Muscle layer of duodenum (tissue), 2 donors: Measurements from ENCODE around the gene TTF2.
"Not testable (repeated sequence)": the region's sequence is repeated elsewhere in the genome, so short reads cannot be mapped to it uniquely, and the experiment has no call there.

Experiments used
- H3K27ac ChIP-seq: one replicate; pipeline ENCODE4 v1.7.0; 2013; ENCODE audit warnings: mild to moderate bottlenecking, low read length
- H3K27me3 ChIP-seq: one replicate; pipeline ENCODE4 v1.7.0; 2013; ENCODE audit warnings: low read depth, mild to moderate bottlenecking, control low read depth, low read length
- H3K36me3 ChIP-seq, 2 donors: one replicate each; pipeline ENCODE4 v1.7.0; 2013; ENCODE audit warnings: low read length in 2 of 2, control low read depth in 1 of 2, mild to moderate bottlenecking in 1 of 2; ENCODE audit not compliant: insufficient read depth in 2 of 2, control insufficient read depth in 1 of 2
- H3K4me1 ChIP-seq, 2 donors: one replicate each; pipeline ENCODE4 v1.7.0; 2013; ENCODE audit warnings: low read length in 2 of 2, mild to moderate bottlenecking in 2 of 2, control low read depth in 1 of 2, moderate library complexity in 1 of 2; ENCODE audit not compliant: insufficient read depth in 2 of 2, control insufficient read depth in 1 of 2
- H3K4me3 ChIP-seq, 2 donors: one replicate each; pipeline ENCODE4 v1.7.0; 2013; ENCODE audit warnings: low read length in 2 of 2, low read depth in 1 of 2, mild to moderate bottlenecking in 1 of 2
- H3K9me3 ChIP-seq, 2 donors: one replicate each; pipeline ENCODE4 v1.7.0; 2013; ENCODE audit warnings: low read length in 2 of 2, control low read depth in 1 of 2, mild to moderate bottlenecking in 1 of 2; ENCODE audit not compliant: control insufficient read depth in 1 of 2
- donor health status: healthy.

Gene TTF2

GRCh38 chr1:117142200-117142599, 82.1 kb downstream of the TTF2 start:
- no peaks in the 10 kb centered on the region for H3K4me1 ChIP-seq
- no peaks in the 10 kb centered on the region for H3K9me3 ChIP-seq
- H3K27ac ChIP-seq: no peak overlapping the region
- H3K27me3 ChIP-seq: no peaks in the 10 kb centered on the region
- no peak overlapping the region for H3K4me3 ChIP-seq
- no peaks in the 10 kb centered on the region for H3K36me3 ChIP-seq

GRCh38 chr1:117143172-117143571, 83.0 kb downstream of the TTF2 start:
- H3K27me3 ChIP-seq: no peaks in the 10 kb centered on the region
- no peak overlapping the region for H3K4me3 ChIP-seq
- no peaks in the 10 kb centered on the region for H3K4me1 ChIP-seq
- H3K36me3 ChIP-seq: no peaks in the 10 kb centered on the region
- H3K27ac ChIP-seq: no peak overlapping the region
- H3K9me3 ChIP-seq: no peaks in the 10 kb centered on the region

- Histone ChIP-seq H3K4me3 (no peak overlapping the region), H3K4me1 (no peaks in the 10 kb centered on the region), H3K36me3 (no peaks in the 10 kb centered on the region)
Measured at GRCh38 chr1:117143871-117144270, 83.7 kb downstream of the TTF2 start.

GRCh38 chr1:117146072-117146471, 85.9 kb downstream of the TTF2 start:
- H3K4me1 ChIP-seq: no peaks in the 10 kb centered on the region
- no peaks in the 10 kb centered on the region for H3K36me3 ChIP-seq
- no peak overlapping the region for H3K4me3 ChIP-seq
- H3K27me3 ChIP-seq: no peaks in the 10 kb centered on the region
- no peaks in the 10 kb centered on the region for H3K9me3 ChIP-seq
- no peak overlapping the region for H3K27ac ChIP-seq

More at GRCh38 chr1:117143871-117144270, 83.7 kb downstream of the TTF2 start:
- H3K27me3 ChIP-seq: no peaks in the 10 kb centered on the region
- no peak overlapping the region for H3K27ac ChIP-seq
- no peaks in the 10 kb centered on the region for H3K9me3 ChIP-seq

GRCh38 chr1:117146575-117147340, 86.6 kb downstream of the TTF2 start:
- H3K9me3 ChIP-seq: no peaks in the 10 kb centered on the region

GRCh38 chr1:117147341-117147831, 87.3 kb downstream of the TTF2 start:
- Histone ChIP-seq H3K4me3 (no peak overlapping the region), H3K9me3 (no peaks in the 10 kb centered on the region), H3K4me1 (no peaks in the 10 kb centered on the region), H3K27ac (no peak overlapping the region), H3K36me3 (no peaks in the 10 kb centered on the region), H3K27me3 (no peaks in the 10 kb centered on the region)

More at GRCh38 chr1:117146575-117147340, 86.6 kb downstream of the TTF2 start:
- Histone ChIP-seq H3K27ac (no peak overlapping the region), H3K4me1 (no peaks in the 10 kb centered on the region), H3K27me3 (no peaks in the 10 kb centered on the region), H3K36me3 (no peaks in the 10 kb centered on the region), H3K4me3 (no peak overlapping the region)

GRCh38 chr1:117147856-117148588, 87.9 kb downstream of the TTF2 start:
- Histone ChIP-seq H3K4me1 (no peaks in the 10 kb centered on the region), H3K27ac (no peak overlapping the region), H3K27me3 (no peaks in the 10 kb centered on the region), H3K36me3 (no peaks in the 10 kb centered on the region), H3K4me3 (no peak overlapping the region), H3K9me3 (no peaks in the 10 kb centered on the region)

GRCh38 chr1:117150316-117150715, 90.2 kb downstream of the TTF2 start:
- H3K9me3 ChIP-seq: no peaks in the 10 kb centered on the region
- no peaks in the 10 kb centered on the region for H3K27me3 ChIP-seq
- no peak overlapping the region for H3K4me3 ChIP-seq
- H3K27ac ChIP-seq: no peak overlapping the region
- H3K36me3 ChIP-seq: no peaks in the 10 kb centered on the region
- H3K4me1 ChIP-seq: no peaks in the 10 kb centered on the region

GRCh38 chr1:117151305-117151704, 91.2 kb downstream of the TTF2 start:
- not testable (repeated sequence) for H3K27me3 ChIP-seq

More at GRCh38 chr1:117151305-117151704, 91.2 kb downstream of the TTF2 start:
- not testable (repeated sequence) for H3K4me3 ChIP-seq, H3K27ac ChIP-seq, H3K9me3 ChIP-seq, H3K36me3 ChIP-seq, H3K4me1 ChIP-seq
